Endothelial cell of umbilical vein (primary cell): ENCODE data around the gene CACNA2D3. TPM values are rescaled to one million over a fixed set of nuclear protein-coding genes. Genes with fewer than 3 reads are reported as not detected.

Experiments used
- BruUV-seq: library from RNA; stranded (reverse); fragments of 400-500 nt; replicated peaks from 2 replicates; lab custom pipeline; 2021; lab: Mats Ljungman, UMichigan
- CTCF ChIA-PET: fragments of 300-600, 350-600 bp; sonication (Branson Sonifier 250); formaldehyde crosslinking; loops from one replicate; lab custom pipeline; 2021; ENCODE audit warnings: antibody characterized with exemption, inconsistent platforms; lab: Charles Lee
- POLR2A ChIA-PET: fragments of 300-600, 350-600 bp; sonication (Branson Sonifier 250); formaldehyde crosslinking; loops from one replicate; lab custom pipeline; 2021; ENCODE audit warnings: antibody characterized with exemption, inconsistent platforms; lab: Charles Lee
- DNase-seq: peaks from one replicate; pipeline ENCODE4 v3.0.0-alpha.2; 2011; ENCODE audit warnings: low read depth, low spot score
- FAIRE-seq: peaks from 2 replicates; lab custom pipeline; 2011; peaks lifted over from hg19 to GRCh38; lab: Jason Lieb, UNC
- H2AFZ ChIP-seq: 2 replicates; pipeline ENCODE4 v1.6.0; 2012; ENCODE audit warnings: low read depth, low read length, control low read depth, inconsistent platforms
- H3K27ac ChIP-seq: 2 replicates; pipeline ENCODE4 v1.5.1; 2011; ENCODE audit warnings: low read depth, mild to moderate bottlenecking, control low read depth, low read length, moderate library complexity; ENCODE audit not compliant: insufficient read depth
- H3K27me3 ChIP-seq, 2 experiments: 2 replicates each; pipeline versions ENCODE4 v1.6.0 to v1.6.1; 2011; ENCODE audit warnings: low read length in 2 of 2, mixed read lengths in 1 of 2; ENCODE audit not compliant: control insufficient read depth in 2 of 2, insufficient read depth in 2 of 2
- H3K36me3 ChIP-seq, 2 experiments: 2 replicates in 1 of 2; 3 replicates in 1 of 2; pipeline ENCODE4 v1.5.1; 2011; ENCODE audit warnings: low read length in 2 of 2, mild to moderate bottlenecking in 1 of 2, moderate library complexity in 1 of 2; ENCODE audit not compliant: control insufficient read depth in 2 of 2, insufficient read depth in 2 of 2; ENCODE audit errors: extremely low read depth in 1 of 2
- H3K4me1 ChIP-seq: 3 replicates; pipeline ENCODE4 v1.5.1; 2011; ENCODE audit warnings: mild to moderate bottlenecking, low read length; ENCODE audit not compliant: control insufficient read depth, insufficient read depth; ENCODE audit errors: extremely low read depth
- H3K4me2 ChIP-seq: 2 replicates; pipeline ENCODE4 v1.6.1; 2011; ENCODE audit warnings: low read length, control low read depth, mixed read lengths; ENCODE audit not compliant: insufficient read depth
- H3K4me3 ChIP-seq, 3 experiments: fragments of 200-600 bp in 1 of 3; sonication (generic), shearing (Covaris generic) in 1 of 3; replicated peaks in 1 of 3; 2 replicates each; pipeline ENCODE4 v1.5.1; 2011 to 2016; ENCODE audit warnings: control low read depth in 3 of 3, low read length in 3 of 3, mild to moderate bottlenecking in 2 of 3, inconsistent platforms in 1 of 3, low read depth in 1 of 3, moderate library complexity in 1 of 3; ENCODE audit not compliant: insufficient read depth in 1 of 3
- H3K79me2 ChIP-seq: 2 replicates; pipeline ENCODE4 v1.6.0; 2012; ENCODE audit warnings: low read length, inconsistent platforms; ENCODE audit not compliant: control insufficient read depth, insufficient read depth
- H3K9ac ChIP-seq: replicated peaks from 2 replicates; pipeline ENCODE3; 2011; ENCODE audit warnings: low read length, control low read depth; ENCODE audit not compliant: insufficient read depth; ENCODE audit errors: extremely low read depth
- H3K9me1 ChIP-seq: replicated peaks from 3 replicates; pipeline ENCODE4 v1.6.0; 2011; ENCODE audit warnings: mild to moderate bottlenecking, low read length; ENCODE audit not compliant: control insufficient read depth, insufficient read depth; ENCODE audit errors: extremely low read depth
- H3K9me3 ChIP-seq: replicated peaks from 2 replicates; pipeline ENCODE4 v1.5.1; 2012; ENCODE audit warnings: low read length, inconsistent platforms; ENCODE audit not compliant: control insufficient read depth, insufficient read depth
- H4K20me1 ChIP-seq: replicated peaks from 2 replicates; pipeline ENCODE3; 2011; ENCODE audit warnings: mild to moderate bottlenecking, low read length; ENCODE audit not compliant: control insufficient read depth, insufficient read depth; ENCODE audit errors: extremely low read depth
- MAX ChIP-seq: IDR thresholded peaks from 2 replicates; pipeline ENCODE4 v1.6.1; 2011; ENCODE audit not compliant: insufficient read depth, insufficient read length
- POLR2A ChIP-seq: IDR thresholded peaks from 2 replicates; pipeline ENCODE4 v1.6.1; 2012; ENCODE audit warnings: low read depth, mild to moderate bottlenecking, control low read depth, low read length
- POLR2AphosphoS5 ChIP-seq: IDR thresholded peaks from 2 replicates; pipeline ENCODE4 v1.6.1; 2012; ENCODE audit warnings: low read depth, mild to moderate bottlenecking, control low read depth, low read length, moderate library complexity; ENCODE audit not compliant: insufficient read depth
- dilution Hi-C: fragments of 300-500 bp; cut with MboI; formaldehyde crosslinking; loops from one replicate; pipeline ENCODE4 v1.15.0; 2019; ENCODE audit warnings: low sequenced_read_pairs; ENCODE audit not compliant: extremely low pct_ligation_motif_present
- intact Hi-C: fragments of 100-400 bp; cut with micrococcal nuclease; formaldehyde crosslinking; loops from one replicate; pipeline ENCODE4 v1.10.0; 2022
- polyA plus RNA-seq, 4 experiments: library from polyadenylated mRNA; depleted of rRNA in 3 of 4; stranded (reverse) in 3 of 4; unstranded in 1 of 4; fragments of >200 nt; gene quantifications; 2 replicates each; pipeline versions ENCODE4 v1.2.1 to v1.2.3, GENCODE V29; 2011 to 2012; ENCODE audit warnings: missing spikeins in 1 of 4
- total RNA-seq: library from RNA; stranded (reverse); gene quantifications from 2 replicates; pipeline ENCODE4 v1.2.3, GENCODE V29; 2021

Gene CACNA2D3
- total and polyA plus RNA-seq, 2 donors (not counting 3 experiments of a cell fraction or from before 2014, with no cell fraction given) = not detected

GRCh38 chr3:54144284-54144683, 21.9 kb downstream of the CACNA2D3 start:
- Histone ChIP-seq H3K9ac (no peak overlapping the region), H3K4me3 (no peak overlapping the region), H4K20me1 (no peaks in the 10 kb centered on the region), H3K4me2 (no peak overlapping the region), H3K9me1 (no peaks in the 10 kb centered on the region), H3K36me3 (no peaks in the 10 kb centered on the region), H2AFZ (no peak overlapping the region), H3K27ac (no peak overlapping the region), H3K9me3 (no peaks in the 10 kb centered on the region), H3K27me3 (no peaks in the 10 kb centered on the region), H3K79me2 (no peaks in the 10 kb centered on the region), H3K4me1 (no peaks in the 10 kb centered on the region)
- DNase-seq (no peak), FAIRE-seq (no peak)
- BruUV-seq = no TSS peak
- ChIA-PET CTCF (no interaction called here), POLR2A (no interaction called here)
- intact Hi-C loops = no loop called here
- TF ChIP-seq MAX = no peak
- dilution Hi-C loops = no loop called here

DNA sequence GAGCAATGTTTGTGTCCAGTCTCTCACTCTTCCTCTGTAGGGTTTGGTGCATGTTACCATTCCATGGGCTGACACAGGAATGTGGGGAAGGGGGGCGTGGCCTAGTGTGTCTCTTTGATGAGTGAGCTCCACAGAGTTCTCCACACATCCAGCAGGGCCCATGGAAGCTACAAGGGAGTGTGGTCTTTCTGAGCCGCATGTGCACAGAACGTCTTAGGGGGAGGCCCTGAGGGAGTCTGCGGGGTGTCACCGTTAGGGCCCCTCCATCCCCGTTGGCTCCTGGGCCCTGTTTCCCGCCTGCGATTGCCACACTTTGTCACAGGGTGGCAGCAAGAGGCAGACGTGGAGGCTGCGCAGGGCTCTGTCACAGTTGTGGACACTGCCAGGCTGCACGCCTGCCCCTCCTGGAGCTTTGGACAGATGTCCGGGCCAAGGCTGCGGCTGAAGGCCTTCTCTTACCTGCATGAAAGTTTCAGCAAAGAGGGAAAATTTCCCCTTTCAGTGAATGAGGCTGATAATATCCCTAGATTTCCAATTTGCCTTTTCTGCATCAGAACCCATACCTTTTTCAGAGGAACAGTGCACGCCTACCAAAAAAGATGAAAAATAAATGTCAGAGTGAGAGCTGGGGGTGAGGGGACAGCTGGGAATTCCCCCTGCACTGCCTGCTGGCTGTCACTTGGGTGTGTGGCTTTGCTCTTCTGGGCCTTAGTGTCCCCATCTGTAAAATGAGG, 24.3 kb downstream of the CACNA2D3 start:
- no peak overlapping the region for H2AFZ ChIP-seq
- POLR2A ChIA-PET = no interaction called here
- H3K79me2 ChIP-seq = no peaks in the 10 kb centered on the region
- no peak for DNase-seq
- no peak overlapping the region for H3K9ac ChIP-seq
- no peaks in the 10 kb centered on the region for H3K36me3 ChIP-seq
- H3K4me3 ChIP-seq = no peak overlapping the region
- no peaks in the 10 kb centered on the region for H4K20me1 ChIP-seq
- peaks cover 1% of the 10 kb centered on the region for H3K9me3 ChIP-seq
- CTCF ChIA-PET = no interaction called here
- no peaks in the 10 kb centered on the region for H3K27me3 ChIP-seq
- BruUV-seq = no TSS peak
- no peak for FAIRE-seq
- H3K4me2 ChIP-seq = no peak overlapping the region
- no peaks in the 10 kb centered on the region for H3K9me1 ChIP-seq
- dilution Hi-C loops = no loop called here
- no peaks in the 10 kb centered on the region for H3K4me1 ChIP-seq
- TF ChIP-seq MAX = no peak
- TF ChIP-seq POLR2A = no peak
- no peak for TF ChIP-seq POLR2AphosphoS5
- H3K27ac ChIP-seq = no peak overlapping the region
- intact Hi-C loops = no loop called here
